Gastrocnemius medialis (tissue), 4 donors: ENCODE measurements around the gene PDSS1.

Source experiments
- CTCF ChIP-seq, 5 experiments: fragments of 450-650 bp in 3 of 5; fragments of 200-600 bp in 2 of 5; sonication (generic) in 2 of 5; IDR thresholded peaks in 4 of 5; conservative IDR thresholded peaks in 1 of 5; 1 replicate in 4 of 5; 2 replicates in 1 of 5; pipeline ENCODE4 v1.5.1; 2016 to 2019; ENCODE audit warnings: antibody characterized with exemption in 5 of 5, mild to moderate bottlenecking in 3 of 5, moderate library complexity in 3 of 5
- POLR2A ChIP-seq, 2 donors: fragments of 450-650 bp; IDR thresholded peaks; one replicate each; pipeline ENCODE4 v1.6.1; 2017; ENCODE audit warnings: antibody characterized with exemption in 2 of 2, mild to moderate bottlenecking in 2 of 2, moderate library complexity in 2 of 2

GRCh38 chr10:26733750-26734568 lies 36.5 kb downstream of the PDSS1 start:
- TF ChIP-seq POLR2A (IDR thresholded peaks at IDR 0.05): no peak
- no peak for TF ChIP-seq CTCF (IDR thresholded peaks at IDR 0.05 in 4 of 5, conservative IDR thresholded peaks at IDR 0.05 in 1 of 5)
